ENCODE data around the gene DNAAF9. TPM values are rescaled to one million over a fixed set of nuclear protein-coding genes. Genes with fewer than 3 reads are reported as not detected.
A peak's percentile ranks its signal among the peaks of the same experiment; 100 is the strongest.

The DNAAF9 gene
- total RNA-seq, 1 donor from 2014 or later: 21.1 TPM

- DNase-seq (ENCODE audit: extremely low read depth, low read depth, low spot score): peak; percentile 34
Measured at GRCh38 chr20:3378138-3378537, 29.3 kb downstream of the DNAAF9 start.

GRCh38 chr20:3377644-3378043 is 29.8 kb downstream of the DNAAF9 start:
- no peak for DNase-seq (ENCODE audit: extremely low read depth, low read depth, low spot score)

GRCh38 chr20:3374296-3374695 is 33.2 kb downstream of the DNAAF9 start:
- DNase-seq (ENCODE audit: extremely low read depth, low read depth, low spot score): no peak

- DNase-seq (ENCODE audit: extremely low read depth, low read depth, low spot score): no peak
Measured at GRCh38 chr20:3371754-3372153, 35.7 kb downstream of the DNAAF9 start.

GRCh38 chr20:3367089-3367488 is 40.4 kb downstream of the DNAAF9 start:
- no peak for DNase-seq (ENCODE audit: extremely low read depth, low read depth, low spot score)

- no peak for DNase-seq (ENCODE audit: extremely low read depth, low read depth, low spot score)
Measured at GRCh38 chr20:3364323-3365013, 43.0 kb downstream of the DNAAF9 start.

- DNase-seq (ENCODE audit: extremely low read depth, low read depth, low spot score): no peak
Measured at GRCh38 chr20:3360752-3361151, 46.7 kb downstream of the DNAAF9 start.

- DNase-seq (ENCODE audit: extremely low read depth, low read depth, low spot score): no peak
Measured at GRCh38 chr20:3358676-3359340, 48.7 kb downstream of the DNAAF9 start.

Other genes starting within 250 kb of the DNAAF9 start
- 15.7 and 16.2 TPM in 2 replicates for gene FASTKD5, start 247.8 kb downstream of the DNAAF9 start, total RNA-seq
- gene UBOX5, start 247.8 kb downstream of the DNAAF9 start, total RNA-seq: 3.4 and 4.2 TPM in 2 replicates
- gene LZTS3, start 234.1 kb downstream of the DNAAF9 start, total RNA-seq: 8.3 and 17.4 TPM in 2 replicates
- 77.4 and 82.0 TPM in 2 replicates for gene DDRGK1, start 203.0 kb downstream of the DNAAF9 start, total RNA-seq
- 35.2 and 44.0 TPM in 2 replicates for gene ITPA, start 198.2 kb downstream of the DNAAF9 start, total RNA-seq
- 10.9 and 11.3 TPM in 2 replicates for gene SLC4A11, start 168.5 kb downstream of the DNAAF9 start, total RNA-seq
- gene ATRN, start 63.3 kb upstream of the DNAAF9 start, total RNA-seq: 35.9 and 43.6 TPM in 2 replicates

All from glomerular endothelial cell (primary cell).